Body of pancreas (tissue), 4 donors: ENCODE data around the gene EHMT1.

ENCODE experiments used
- POLR2A ChIP-seq, 3 donors: fragments of 450-650 bp; IDR thresholded peaks; one replicate each; pipeline ENCODE4 v1.6.1; 2016; ENCODE audit warnings: antibody characterized with exemption in 3 of 3, mild to moderate bottlenecking in 2 of 3
- TF ChIP-seq, protein P1 (sequence below), 7 experiments: fragments of 450-650 bp in 4 of 7; fragments of 200-600 bp in 3 of 7; sonication (generic) in 3 of 7; IDR thresholded peaks; one replicate each; pipeline ENCODE4 v1.5.1; 2016 to 2019; ENCODE audit warnings: antibody characterized with exemption in 7 of 7

DNA sequence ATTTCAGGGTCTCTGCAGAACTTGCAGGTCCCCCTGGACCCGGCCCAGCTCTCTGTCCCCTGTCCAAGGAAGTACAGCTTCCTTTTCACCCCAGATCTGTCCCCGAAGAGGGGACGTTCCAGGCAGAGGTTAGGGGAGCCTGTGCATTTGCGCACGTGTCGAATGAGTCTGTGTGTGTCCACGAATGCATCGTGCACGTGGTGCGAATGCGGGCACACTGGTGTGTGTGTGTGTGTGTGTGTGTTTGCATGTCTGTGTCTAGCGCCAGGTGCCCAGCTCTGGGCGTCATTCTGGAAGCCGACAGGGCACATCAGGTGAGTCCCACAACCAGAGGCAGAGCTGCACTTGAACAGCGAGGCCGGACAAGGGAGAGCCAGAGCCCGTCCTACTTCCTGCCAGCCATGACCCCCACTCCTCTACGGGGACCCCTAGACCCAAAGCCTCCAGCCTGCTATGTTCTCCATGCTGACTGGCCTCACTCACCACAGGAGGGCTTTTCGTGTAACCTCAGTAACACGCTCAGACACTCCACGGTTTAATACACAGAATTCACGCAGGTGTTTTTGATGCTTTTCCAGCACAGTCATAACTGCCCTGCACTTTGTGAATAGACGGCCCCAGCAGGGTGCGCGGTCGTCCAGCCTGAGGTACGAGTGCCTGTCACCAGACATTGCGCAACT is 217.5 kb downstream of the EHMT1 start:
- TF ChIP-seq, protein P1, sequence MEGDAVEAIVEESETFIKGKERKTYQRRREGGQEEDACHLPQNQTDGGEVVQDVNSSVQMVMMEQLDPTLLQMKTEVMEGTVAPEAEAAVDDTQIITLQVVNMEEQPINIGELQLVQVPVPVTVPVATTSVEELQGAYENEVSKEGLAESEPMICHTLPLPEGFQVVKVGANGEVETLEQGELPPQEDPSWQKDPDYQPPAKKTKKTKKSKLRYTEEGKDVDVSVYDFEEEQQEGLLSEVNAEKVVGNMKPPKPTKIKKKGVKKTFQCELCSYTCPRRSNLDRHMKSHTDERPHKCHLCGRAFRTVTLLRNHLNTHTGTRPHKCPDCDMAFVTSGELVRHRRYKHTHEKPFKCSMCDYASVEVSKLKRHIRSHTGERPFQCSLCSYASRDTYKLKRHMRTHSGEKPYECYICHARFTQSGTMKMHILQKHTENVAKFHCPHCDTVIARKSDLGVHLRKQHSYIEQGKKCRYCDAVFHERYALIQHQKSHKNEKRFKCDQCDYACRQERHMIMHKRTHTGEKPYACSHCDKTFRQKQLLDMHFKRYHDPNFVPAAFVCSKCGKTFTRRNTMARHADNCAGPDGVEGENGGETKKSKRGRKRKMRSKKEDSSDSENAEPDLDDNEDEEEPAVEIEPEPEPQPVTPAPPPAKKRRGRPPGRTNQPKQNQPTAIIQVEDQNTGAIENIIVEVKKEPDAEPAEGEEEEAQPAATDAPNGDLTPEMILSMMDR (IDR thresholded peaks at IDR 0.05), result no peak
- no peak for TF ChIP-seq POLR2A (IDR thresholded peaks at IDR 0.05)
